Endothelial cell (in vitro differentiated cells): Measurements from ENCODE around the gene PURA. TPM values are rescaled to one million over a fixed set of nuclear protein-coding genes. Genes with fewer than 3 reads are reported as not detected.

ENCODE experiments used
- DNase-seq: peaks from one replicate; pipeline ENCODE4 v3.0.0; 2021; ENCODE audit warnings: low spot score
- H3K27ac Mint-ChIP-seq: one replicate; pipeline ENCODE4 v1.8.0; 2021; ENCODE audit warnings: mixed read lengths, inconsistent platforms; ENCODE audit not compliant: unreplicated experiment
- H3K27me3 Mint-ChIP-seq: one replicate; pipeline ENCODE4 v1.8.0; 2021; ENCODE audit warnings: mild to moderate bottlenecking, moderate library complexity, mixed read lengths, inconsistent platforms; ENCODE audit not compliant: unreplicated experiment
- H3K36me3 Mint-ChIP-seq: one replicate; pipeline ENCODE4 v1.8.0; 2021; ENCODE audit warnings: mild to moderate bottlenecking, low read depth, mixed read lengths, inconsistent platforms; ENCODE audit not compliant: unreplicated experiment
- H3K4me1 Mint-ChIP-seq: one replicate; pipeline ENCODE4 v1.8.0; 2021; ENCODE audit warnings: mild to moderate bottlenecking, mixed read lengths, inconsistent platforms; ENCODE audit not compliant: unreplicated experiment
- H3K4me3 Mint-ChIP-seq: one replicate; pipeline ENCODE4 v1.8.0; 2021; ENCODE audit warnings: mild to moderate bottlenecking, mixed read lengths, inconsistent platforms; ENCODE audit not compliant: unreplicated experiment
- H3K9me3 Mint-ChIP-seq: one replicate; pipeline ENCODE4 v1.8.0; 2021; ENCODE audit warnings: mixed read lengths, inconsistent platforms; ENCODE audit not compliant: unreplicated experiment
- total RNA-seq: library from RNA; stranded (reverse); fragmentation: NEBNext Ultra II Directional; extraction: Animal tissue kit (Norgen Biotek cat#: 25700); gene quantifications from one replicate; pipeline ENCODE4 v1.2.1, GENCODE V29; 2021; ENCODE audit not compliant: unreplicated experiment
- TF ChIP-seq, protein P1 (sequence below): fragments of 200-600 bp; sonication (generic); IDR thresholded peaks from one replicate; pipeline ENCODE4 v1.5.0; 2021; ENCODE audit warnings: antibody characterized with exemption; ENCODE audit not compliant: unreplicated experiment

The PURA gene
- total RNA-seq, 1 donor from 2014 or later = 6.2 TPM

DNA sequence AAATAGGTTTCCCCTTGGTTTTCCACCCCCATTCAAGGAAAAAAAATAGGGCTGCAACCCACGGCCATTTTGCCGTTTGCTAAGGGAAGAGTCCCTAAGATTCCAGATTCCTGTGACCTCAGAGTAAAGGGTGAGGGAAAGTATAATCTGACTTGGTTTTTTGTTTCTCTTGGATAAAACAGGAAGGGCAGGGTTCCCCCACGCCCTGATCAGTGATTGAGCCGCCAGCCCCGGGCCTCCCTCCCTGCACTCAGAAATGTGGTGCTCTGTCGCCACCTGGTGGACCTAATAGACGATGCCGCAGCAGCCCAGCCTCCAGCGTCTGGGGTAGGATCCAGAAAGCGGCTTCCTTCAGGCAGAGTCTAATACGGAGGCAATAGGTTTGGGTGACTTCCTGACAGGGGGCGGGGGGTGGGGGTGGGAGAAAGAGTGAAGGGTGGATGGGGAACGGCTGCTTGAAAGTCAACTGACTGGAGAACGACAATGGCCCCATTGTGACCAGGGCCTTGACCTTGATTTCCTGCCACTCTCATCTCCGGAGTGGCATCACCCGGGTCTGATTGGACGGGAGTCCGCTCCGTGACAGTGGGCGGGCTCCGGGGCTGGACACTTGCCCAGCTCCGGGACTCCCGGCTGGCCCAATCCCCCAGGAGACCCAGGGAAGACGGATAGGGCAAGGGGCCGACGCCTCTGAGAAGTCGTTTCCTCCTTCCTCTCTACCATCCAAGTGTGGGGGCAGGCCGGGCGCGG, 43.3 kb downstream of the PURA start:
- TF ChIP-seq, protein P1, sequence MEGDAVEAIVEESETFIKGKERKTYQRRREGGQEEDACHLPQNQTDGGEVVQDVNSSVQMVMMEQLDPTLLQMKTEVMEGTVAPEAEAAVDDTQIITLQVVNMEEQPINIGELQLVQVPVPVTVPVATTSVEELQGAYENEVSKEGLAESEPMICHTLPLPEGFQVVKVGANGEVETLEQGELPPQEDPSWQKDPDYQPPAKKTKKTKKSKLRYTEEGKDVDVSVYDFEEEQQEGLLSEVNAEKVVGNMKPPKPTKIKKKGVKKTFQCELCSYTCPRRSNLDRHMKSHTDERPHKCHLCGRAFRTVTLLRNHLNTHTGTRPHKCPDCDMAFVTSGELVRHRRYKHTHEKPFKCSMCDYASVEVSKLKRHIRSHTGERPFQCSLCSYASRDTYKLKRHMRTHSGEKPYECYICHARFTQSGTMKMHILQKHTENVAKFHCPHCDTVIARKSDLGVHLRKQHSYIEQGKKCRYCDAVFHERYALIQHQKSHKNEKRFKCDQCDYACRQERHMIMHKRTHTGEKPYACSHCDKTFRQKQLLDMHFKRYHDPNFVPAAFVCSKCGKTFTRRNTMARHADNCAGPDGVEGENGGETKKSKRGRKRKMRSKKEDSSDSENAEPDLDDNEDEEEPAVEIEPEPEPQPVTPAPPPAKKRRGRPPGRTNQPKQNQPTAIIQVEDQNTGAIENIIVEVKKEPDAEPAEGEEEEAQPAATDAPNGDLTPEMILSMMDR = peak; percentile 88
- no peak overlapping the region for H3K27ac Mint-ChIP-seq

DNA sequence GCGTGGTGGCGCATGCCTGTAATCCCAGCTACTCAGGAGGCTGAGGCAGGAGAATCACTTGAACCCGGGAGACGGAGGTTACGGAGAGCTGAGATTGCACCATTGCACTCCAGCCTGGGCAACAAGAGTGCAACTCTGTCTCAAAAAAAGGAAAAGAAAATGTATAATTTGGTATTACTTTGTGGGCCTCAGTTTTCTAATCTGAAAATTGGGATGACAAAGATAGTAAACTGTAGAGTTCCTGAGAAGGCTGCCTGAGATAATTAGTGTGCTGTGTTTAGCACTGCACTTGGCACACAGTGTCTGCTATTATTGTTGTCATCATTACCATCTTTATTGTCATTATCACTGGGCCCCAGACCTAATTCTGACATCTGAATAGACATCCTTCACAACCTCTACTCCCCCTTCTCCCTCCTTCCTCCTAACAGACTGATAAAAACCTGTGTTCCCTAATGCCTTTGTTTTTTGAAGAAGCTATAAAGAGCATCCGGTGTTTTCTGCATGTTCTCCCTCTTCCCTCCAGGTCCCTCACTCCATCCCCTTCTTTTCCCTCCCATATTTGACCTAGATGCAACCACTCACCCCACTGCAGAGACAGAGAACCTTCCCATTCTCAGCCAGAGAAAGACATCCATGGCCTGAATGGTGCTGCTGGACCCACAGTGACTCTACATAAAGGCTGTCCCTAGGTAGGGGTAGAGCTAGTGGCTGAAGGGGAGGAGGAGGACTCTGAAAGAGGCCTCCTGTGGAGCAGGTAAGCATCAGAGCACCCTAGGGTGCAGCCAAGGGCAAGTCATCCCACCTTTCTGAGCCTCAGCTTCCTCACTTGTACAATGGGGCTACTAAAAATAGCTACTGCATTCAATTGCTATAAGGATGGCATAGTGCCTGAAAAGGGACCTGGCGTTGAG, 45.4 kb downstream of the PURA start:
- H3K4me3 Mint-ChIP-seq = no peak overlapping the region
- no peak overlapping the region for H3K27ac Mint-ChIP-seq
- peaks cover 3% of the 10 kb centered on the region for H3K27me3 Mint-ChIP-seq
- TF ChIP-seq, protein P1 = no peak
- peaks cover 3% of the 10 kb centered on the region for H3K36me3 Mint-ChIP-seq
- DNase-seq = no peak
- no peaks in the 10 kb centered on the region for H3K9me3 Mint-ChIP-seq
- peaks cover 12% of the 10 kb centered on the region for H3K4me1 Mint-ChIP-seq

More for the DNA sequence above, 43.3 kb downstream of the PURA start:
- H3K36me3 Mint-ChIP-seq = peaks cover 3% of the 10 kb centered on the region
- DNase-seq = peak; percentile 88
- H3K4me1 Mint-ChIP-seq = peaks cover 22% of the 10 kb centered on the region
- peaks cover 2% of the 10 kb centered on the region for H3K27me3 Mint-ChIP-seq
- no peaks in the 10 kb centered on the region for H3K9me3 Mint-ChIP-seq
- H3K4me3 Mint-ChIP-seq = no peak overlapping the region

DNA sequence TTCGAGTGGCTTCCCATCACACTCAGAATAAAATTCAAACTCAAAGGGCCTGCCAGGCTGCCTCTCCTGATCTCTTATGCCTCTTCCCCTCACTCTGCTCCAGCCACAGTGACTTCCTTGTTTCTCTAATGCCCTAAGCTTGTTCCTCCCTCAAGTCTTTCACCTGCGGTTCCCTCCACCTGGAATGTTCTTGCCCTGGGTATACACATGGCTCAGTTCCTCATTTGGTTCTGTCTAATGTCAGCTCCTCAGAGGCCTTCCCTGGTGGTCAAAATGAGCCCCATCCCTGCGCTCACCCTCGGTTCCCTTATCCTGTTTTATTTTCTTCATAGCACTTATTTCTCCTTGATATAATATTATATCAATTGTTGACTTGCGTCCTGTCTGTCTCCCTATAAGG, 48.4 kb downstream of the PURA start:
- peaks cover 11% of the 10 kb centered on the region for H3K4me1 Mint-ChIP-seq
- TF ChIP-seq, protein P1 = no peak
- H3K4me3 Mint-ChIP-seq = no peak overlapping the region
- H3K9me3 Mint-ChIP-seq = no peaks in the 10 kb centered on the region
- no peak for DNase-seq
- peaks cover 1% of the 10 kb centered on the region for H3K27me3 Mint-ChIP-seq
- no peaks in the 10 kb centered on the region for H3K36me3 Mint-ChIP-seq
- H3K27ac Mint-ChIP-seq = no peak overlapping the region

DNA sequence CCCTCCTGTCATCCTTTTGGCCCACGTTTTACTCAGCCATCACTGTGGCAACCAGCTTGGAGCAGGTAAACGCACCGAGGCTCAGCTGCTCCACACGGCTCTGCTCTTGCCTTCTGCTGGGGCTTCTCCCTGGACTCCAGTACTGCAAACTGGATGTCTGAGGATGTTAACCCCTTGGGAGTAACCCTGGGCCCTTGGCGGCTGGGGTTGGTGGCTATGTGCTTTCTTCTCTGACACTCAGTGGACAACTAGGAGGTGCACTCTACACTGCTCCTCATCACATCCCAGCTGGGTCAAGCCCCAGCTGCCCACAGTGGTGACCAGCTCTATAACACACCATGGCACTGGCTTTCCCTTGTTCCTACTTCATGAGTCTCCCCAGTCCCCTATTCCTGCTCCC, 48.9 kb downstream of the PURA start:
- Mint-ChIP-seq H3K27me3 (peaks cover 1% of the 10 kb centered on the region), H3K27ac (no peak overlapping the region), H3K4me1 (peaks cover 11% of the 10 kb centered on the region), H3K36me3 (no peaks in the 10 kb centered on the region), H3K9me3 (no peaks in the 10 kb centered on the region), H3K4me3 (no peak overlapping the region)
- DNase-seq = no peak
- TF ChIP-seq, protein P1 = no peak
